HepG2 (cell line): ENCODE results near the gene FAM219A. TPM values are rescaled to one million over a fixed set of nuclear protein-coding genes. Genes with fewer than 3 reads are reported as not detected.

Experiments
- ELF4 ChIP-seq: sonication (generic); formaldehyde crosslinking; IDR thresholded peaks from 2 replicates; pipeline ENCODE4 v1.5.0; 2020; ENCODE audit warnings: missing genetic modification reagents, mild to moderate bottlenecking, moderate library complexity, borderline replicate concordance
- FIP1L1 ChIP-seq: fragments of 200-400 bp; formaldehyde crosslinking; IDR thresholded peaks from 2 replicates; pipeline ENCODE4 v1.6.1; 2018; ENCODE audit warnings: low read depth, mild to moderate bottlenecking, low read length, moderate library complexity, borderline replicate concordance; ENCODE audit not compliant: insufficient read depth
- FOXP1 ChIP-seq, 2 experiments: fragments of 450-650 bp in 1 of 2; IDR thresholded peaks; 2 replicates each; pipeline ENCODE4 v1.6.1; 2017 to 2018; ENCODE audit warnings: antibody characterized with exemption in 1 of 2
- HNRNPL ChIP-seq: fragments of 200-400 bp; formaldehyde crosslinking; IDR thresholded peaks from 2 replicates; pipeline ENCODE4 v1.6.1; 2017; ENCODE audit warnings: mild to moderate bottlenecking, low read depth, low read length
- KLF15 ChIP-seq: sonication (generic); formaldehyde crosslinking; IDR thresholded peaks from 2 replicates; pipeline ENCODE4 v1.8.1; 2023; ENCODE audit warnings: borderline replicate concordance, mild to moderate bottlenecking, inconsistent platforms, missing genetic modification reagents, mixed read lengths
- MAFF ChIP-seq: IDR thresholded peaks from 2 replicates; pipeline ENCODE4 v1.6.1; 2011; ENCODE audit warnings: low read depth, low read length, improper control_type of control experiment
- NR2F6 ChIP-seq, 2 experiments: IDR thresholded peaks; 2 replicates each; pipeline ENCODE4 v1.6.1; 2016; ENCODE audit warnings: antibody characterized with exemption in 1 of 2, mild to moderate bottlenecking in 1 of 2
- SMAD1 ChIP-seq: sonication (generic); formaldehyde crosslinking; IDR thresholded peaks from 2 replicates; pipeline ENCODE4 v1.4.0; 2020; ENCODE audit warnings: missing genetic modification reagents, low read depth, mild to moderate bottlenecking, borderline replicate concordance
- SMC3 ChIP-seq: IDR thresholded peaks from 2 replicates; pipeline ENCODE4 v1.6.1; 2011; ENCODE audit warnings: low read length, improper control_type of control experiment
- SMYD3 ChIP-seq: sonication (generic); formaldehyde crosslinking; IDR thresholded peaks from 2 replicates; pipeline ENCODE4 v1.8.1; 2023; ENCODE audit warnings: mild to moderate bottlenecking, missing genetic modification reagents
- ZNF333 ChIP-seq: sonication (generic); formaldehyde crosslinking; IDR thresholded peaks from 2 replicates; pipeline ENCODE4 v1.4.0; 2020; ENCODE audit warnings: mild to moderate bottlenecking, missing genetic modification reagents, borderline replicate concordance
- ZNF367 ChIP-seq: sonication (generic); formaldehyde crosslinking; IDR thresholded peaks from 2 replicates; pipeline ENCODE4 v1.4.0; 2020; ENCODE audit warnings: missing genetic modification reagents, borderline replicate concordance
- ZNF670 ChIP-seq: sonication (generic); formaldehyde crosslinking; IDR thresholded peaks from 2 replicates; pipeline ENCODE4 v1.8.0; 2022; ENCODE audit warnings: mild to moderate bottlenecking, missing genetic modification reagents, borderline replicate concordance
- polyA plus RNA-seq, 8 experiments: library from polyadenylated mRNA; depleted of rRNA in 3 of 8; stranded (reverse) in 7 of 8; unstranded in 1 of 8; fragments of >200 nt; fragmentation: Illumina TruSeq in 4 of 8; extraction: Trizol in 4 of 8; gene quantifications; 2 replicates each; pipeline versions ENCODE4 v1.2.1 to v1.2.3, GENCODE V29; 2011 to 2016; ENCODE audit warnings: low read depth in 4 of 8, missing spikeins in 1 of 8, mixed read lengths in 1 of 8; ENCODE audit not compliant: insufficient read depth in 1 of 8
- total RNA-seq, 5 experiments: library from RNA; depleted of rRNA; stranded (reverse); fragments of >200 nt; fragmentation: Illumina TruSeq; extraction: Trizol; gene quantifications; 2 replicates each; pipeline ENCODE4 v1.2.3, GENCODE V29; 2016; ENCODE audit warnings: low read depth in 1 of 5
- TF ChIP-seq, protein P1 (sequence below): sonication (generic); formaldehyde crosslinking; IDR thresholded peaks from 2 replicates; pipeline ENCODE4 v1.5.0; 2020; ENCODE audit warnings: missing genetic modification reagents, mild to moderate bottlenecking, borderline replicate concordance
- TF ChIP-seq, protein P2 (sequence below): sonication (generic); formaldehyde crosslinking; IDR thresholded peaks from 2 replicates; pipeline ENCODE4 v1.8.1; 2023; ENCODE audit warnings: missing genetic modification reagents, inconsistent platforms, borderline replicate concordance
- TF ChIP-seq, protein P3 (sequence below): sonication (generic); formaldehyde crosslinking; IDR thresholded peaks from 2 replicates; pipeline ENCODE4 v1.5.0; 2020; ENCODE audit warnings: mild to moderate bottlenecking, missing genetic modification reagents
- TF ChIP-seq, protein P4 (sequence below): IDR thresholded peaks from 2 replicates; pipeline ENCODE4 v1.6.1; 2016
- TF ChIP-seq, protein P5 (sequence below): sonication (generic); formaldehyde crosslinking; IDR thresholded peaks from 2 replicates; pipeline ENCODE4 v1.9.0; 2021; ENCODE audit warnings: missing genetic modification reagents, mild to moderate bottlenecking, borderline replicate concordance
- TF ChIP-seq, protein P6 (sequence below): sonication (generic); formaldehyde crosslinking; IDR thresholded peaks from 2 replicates; pipeline ENCODE4 v1.4.0; 2020; ENCODE audit warnings: missing genetic modification reagents, low read depth, mild to moderate bottlenecking, borderline replicate concordance

The FAM219A gene
- total and polyA plus RNA-seq, 2 of the 13 experiments (the other 11 are each of a cell fraction or from before 2014, with no cell fraction given), result 3.9 to 6.4 TPM

DNA sequence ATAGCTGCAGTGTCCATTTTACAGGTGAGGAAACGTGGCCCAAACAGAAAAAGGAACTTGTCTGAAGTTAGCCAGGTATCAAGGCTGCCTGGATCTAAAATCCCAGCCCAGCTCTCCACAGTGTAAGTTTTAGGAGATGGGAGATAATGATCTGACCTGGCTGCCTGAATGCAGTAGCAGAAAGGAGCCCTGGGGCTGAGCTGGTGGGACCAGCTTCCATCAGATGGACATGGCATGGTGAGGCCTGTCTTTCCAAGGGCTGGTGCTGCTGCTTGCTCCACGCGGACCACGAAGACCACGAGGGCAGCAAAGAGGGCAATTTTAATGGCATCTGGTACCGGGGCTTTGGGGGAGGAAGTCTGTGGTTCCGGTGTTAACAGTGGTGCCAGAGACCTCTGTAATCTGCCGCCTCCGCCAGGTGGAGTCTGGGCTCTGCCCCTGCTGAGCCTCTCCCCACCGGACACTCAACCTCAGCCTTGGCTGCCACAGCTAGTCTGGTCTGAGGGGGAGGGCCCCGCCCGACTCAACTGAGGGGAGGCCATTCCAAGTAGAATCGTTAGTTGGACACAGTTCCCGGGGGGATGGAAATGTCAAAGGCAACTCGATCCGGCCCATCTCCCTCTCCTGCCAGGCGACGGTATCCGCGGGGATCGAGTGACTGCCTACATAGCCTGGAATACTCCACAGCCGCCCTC is 82.3 kb downstream of the FAM219A start (continued):
- TF ChIP-seq, protein P1, sequence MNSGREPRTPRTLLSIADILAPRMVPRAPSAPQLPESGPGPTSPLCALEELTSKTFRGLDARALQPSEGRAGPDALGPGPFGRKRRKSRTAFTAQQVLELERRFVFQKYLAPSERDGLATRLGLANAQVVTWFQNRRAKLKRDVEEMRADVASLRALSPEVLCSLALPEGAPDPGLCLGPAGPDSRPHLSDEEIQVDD (CRISPR knock-in tag), result no peak
- TF ChIP-seq, protein P2, sequence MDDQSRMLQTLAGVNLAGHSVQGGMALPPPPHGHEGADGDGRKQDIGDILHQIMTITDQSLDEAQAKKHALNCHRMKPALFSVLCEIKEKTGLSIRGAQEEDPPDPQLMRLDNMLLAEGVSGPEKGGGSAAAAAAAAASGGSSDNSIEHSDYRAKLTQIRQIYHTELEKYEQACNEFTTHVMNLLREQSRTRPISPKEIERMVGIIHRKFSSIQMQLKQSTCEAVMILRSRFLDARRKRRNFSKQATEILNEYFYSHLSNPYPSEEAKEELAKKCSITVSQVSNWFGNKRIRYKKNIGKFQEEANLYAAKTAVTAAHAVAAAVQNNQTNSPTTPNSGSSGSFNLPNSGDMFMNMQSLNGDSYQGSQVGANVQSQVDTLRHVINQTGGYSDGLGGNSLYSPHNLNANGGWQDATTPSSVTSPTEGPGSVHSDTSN, result no peak
- TF ChIP-seq FIP1L1, result no peak
- TF ChIP-seq SMYD3 (CRISPR knock-in tag), result no peak
- TF ChIP-seq, protein P3, sequence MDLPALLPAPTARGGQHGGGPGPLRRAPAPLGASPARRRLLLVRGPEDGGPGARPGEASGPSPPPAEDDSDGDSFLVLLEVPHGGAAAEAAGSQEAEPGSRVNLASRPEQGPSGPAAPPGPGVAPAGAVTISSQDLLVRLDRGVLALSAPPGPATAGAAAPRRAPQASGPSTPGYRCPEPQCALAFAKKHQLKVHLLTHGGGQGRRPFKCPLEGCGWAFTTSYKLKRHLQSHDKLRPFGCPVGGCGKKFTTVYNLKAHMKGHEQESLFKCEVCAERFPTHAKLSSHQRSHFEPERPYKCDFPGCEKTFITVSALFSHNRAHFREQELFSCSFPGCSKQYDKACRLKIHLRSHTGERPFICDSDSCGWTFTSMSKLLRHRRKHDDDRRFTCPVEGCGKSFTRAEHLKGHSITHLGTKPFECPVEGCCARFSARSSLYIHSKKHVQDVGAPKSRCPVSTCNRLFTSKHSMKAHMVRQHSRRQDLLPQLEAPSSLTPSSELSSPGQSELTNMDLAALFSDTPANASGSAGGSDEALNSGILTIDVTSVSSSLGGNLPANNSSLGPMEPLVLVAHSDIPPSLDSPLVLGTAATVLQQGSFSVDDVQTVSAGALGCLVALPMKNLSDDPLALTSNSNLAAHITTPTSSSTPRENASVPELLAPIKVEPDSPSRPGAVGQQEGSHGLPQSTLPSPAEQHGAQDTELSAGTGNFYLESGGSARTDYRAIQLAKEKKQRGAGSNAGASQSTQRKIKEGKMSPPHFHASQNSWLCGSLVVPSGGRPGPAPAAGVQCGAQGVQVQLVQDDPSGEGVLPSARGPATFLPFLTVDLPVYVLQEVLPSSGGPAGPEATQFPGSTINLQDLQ (CRISPR knock-in tag), result no peak
- TF ChIP-seq ZNF333 (CRISPR knock-in tag), result 0 out of 2 replicates have a peak, but pooled peaks have one; percentile 14
- peak; percentile 1; the same call in 1 of the 2 replicates for TF ChIP-seq NR2F6 (IDR thresholded peaks at IDR 0.05)
- TF ChIP-seq NR2F6 (CRISPR knock-in tag; IDR thresholded peaks at IDR 0.05), result no peak
- 0 out of 2 replicates have a peak, but pooled peaks have one; percentile 43 for TF ChIP-seq HNRNPL
- TF ChIP-seq, protein P4, sequence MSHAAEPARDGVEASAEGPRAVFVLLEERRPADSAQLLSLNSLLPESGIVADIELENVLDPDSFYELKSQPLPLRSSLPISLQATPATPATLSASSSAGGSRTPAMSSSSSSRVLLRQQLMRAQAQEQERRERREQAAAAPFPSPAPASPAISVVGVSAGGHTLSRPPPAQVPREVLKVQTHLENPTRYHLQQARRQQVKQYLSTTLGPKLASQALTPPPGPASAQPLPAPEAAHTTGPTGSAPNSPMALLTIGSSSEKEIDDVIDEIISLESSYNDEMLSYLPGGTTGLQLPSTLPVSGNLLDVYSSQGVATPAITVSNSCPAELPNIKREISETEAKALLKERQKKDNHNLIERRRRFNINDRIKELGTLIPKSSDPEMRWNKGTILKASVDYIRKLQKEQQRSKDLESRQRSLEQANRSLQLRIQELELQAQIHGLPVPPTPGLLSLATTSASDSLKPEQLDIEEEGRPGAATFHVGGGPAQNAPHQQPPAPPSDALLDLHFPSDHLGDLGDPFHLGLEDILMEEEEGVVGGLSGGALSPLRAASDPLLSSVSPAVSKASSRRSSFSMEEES (CRISPR knock-in tag), result no peak
- TF ChIP-seq FOXP1 (IDR thresholded peaks at IDR 0.05), result no peak
- TF ChIP-seq FOXP1 (CRISPR knock-in tag; IDR thresholded peaks at IDR 0.05), result no peak
- TF ChIP-seq ELF4 (CRISPR knock-in tag), result no peak
- TF ChIP-seq SMAD1 (CRISPR knock-in tag), result no peak; the same call in 1 of the 2 replicates
- TF ChIP-seq SMC3, result no peak
- TF ChIP-seq ZNF670 (CRISPR knock-in tag), result no peak
- TF ChIP-seq, protein P5, sequence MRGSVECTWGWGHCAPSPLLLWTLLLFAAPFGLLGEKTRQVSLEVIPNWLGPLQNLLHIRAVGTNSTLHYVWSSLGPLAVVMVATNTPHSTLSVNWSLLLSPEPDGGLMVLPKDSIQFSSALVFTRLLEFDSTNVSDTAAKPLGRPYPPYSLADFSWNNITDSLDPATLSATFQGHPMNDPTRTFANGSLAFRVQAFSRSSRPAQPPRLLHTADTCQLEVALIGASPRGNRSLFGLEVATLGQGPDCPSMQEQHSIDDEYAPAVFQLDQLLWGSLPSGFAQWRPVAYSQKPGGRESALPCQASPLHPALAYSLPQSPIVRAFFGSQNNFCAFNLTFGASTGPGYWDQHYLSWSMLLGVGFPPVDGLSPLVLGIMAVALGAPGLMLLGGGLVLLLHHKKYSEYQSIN (CRISPR knock-in tag), result no peak
- TF ChIP-seq KLF15 (CRISPR knock-in tag), result no peak
- no peak for TF ChIP-seq ZNF367 (CRISPR knock-in tag)
- TF ChIP-seq, protein P6, sequence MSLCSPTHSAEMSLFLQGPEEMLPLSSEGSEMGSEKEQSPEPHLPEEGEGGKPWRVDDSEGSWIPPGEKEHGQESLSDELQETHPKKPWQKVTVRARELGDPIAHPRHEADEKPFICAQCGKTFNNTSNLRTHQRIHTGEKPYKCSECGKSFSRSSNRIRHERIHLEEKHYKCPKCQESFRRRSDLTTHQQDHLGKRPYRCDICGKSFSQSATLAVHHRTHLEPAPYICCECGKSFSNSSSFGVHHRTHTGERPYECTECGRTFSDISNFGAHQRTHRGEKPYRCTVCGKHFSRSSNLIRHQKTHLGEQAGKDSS (CRISPR knock-in tag), result peak; percentile 53; the same call in 1 of the 2 replicates
- no peak for TF ChIP-seq MAFF
